Muscle layer of colon (tissue), 2 donors: ENCODE measurements around the gene CCL27.
A peak's percentile ranks its signal among the peaks of the same experiment; 100 is the strongest.

Experiments used
- H3K27ac ChIP-seq: one replicate; pipeline ENCODE4 v1.7.0; 2013; ENCODE audit warnings: low read depth, mild to moderate bottlenecking, low read length, moderate library complexity
- H3K27me3 ChIP-seq, 2 donors: one replicate each; pipeline ENCODE4 v1.7.0; 2013; ENCODE audit warnings: low read length in 2 of 2, mild to moderate bottlenecking in 2 of 2; ENCODE audit not compliant: insufficient read depth in 2 of 2, control insufficient read depth in 1 of 2
- H3K36me3 ChIP-seq: one replicate; pipeline ENCODE4 v1.7.0; 2013; ENCODE audit warnings: mild to moderate bottlenecking, low read length; ENCODE audit not compliant: insufficient read depth
- H3K4me1 ChIP-seq: one replicate; pipeline ENCODE4 v1.7.0; 2013; ENCODE audit warnings: mild to moderate bottlenecking, low read length; ENCODE audit not compliant: insufficient read depth
- H3K4me3 ChIP-seq, 2 donors: one replicate each; pipeline ENCODE4 v1.7.0; 2013; ENCODE audit warnings: low read length in 2 of 2, low read depth in 1 of 2, mild to moderate bottlenecking in 1 of 2, moderate library complexity in 1 of 2
- H3K9ac ChIP-seq: one replicate; pipeline ENCODE4 v1.7.0; 2013; ENCODE audit warnings: low read length
- H3K9me3 ChIP-seq: one replicate; pipeline ENCODE4 v1.7.0; 2013; ENCODE audit warnings: mild to moderate bottlenecking, low read length
- donor health status: abdominal sarcoma.
- donor health status: Adenocarcinoma of cecum.

CCL27 gene, protein sequence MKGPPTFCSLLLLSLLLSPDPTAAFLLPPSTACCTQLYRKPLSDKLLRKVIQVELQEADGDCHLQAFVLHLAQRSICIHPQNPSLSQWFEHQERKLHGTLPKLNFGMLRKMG

DNA sequence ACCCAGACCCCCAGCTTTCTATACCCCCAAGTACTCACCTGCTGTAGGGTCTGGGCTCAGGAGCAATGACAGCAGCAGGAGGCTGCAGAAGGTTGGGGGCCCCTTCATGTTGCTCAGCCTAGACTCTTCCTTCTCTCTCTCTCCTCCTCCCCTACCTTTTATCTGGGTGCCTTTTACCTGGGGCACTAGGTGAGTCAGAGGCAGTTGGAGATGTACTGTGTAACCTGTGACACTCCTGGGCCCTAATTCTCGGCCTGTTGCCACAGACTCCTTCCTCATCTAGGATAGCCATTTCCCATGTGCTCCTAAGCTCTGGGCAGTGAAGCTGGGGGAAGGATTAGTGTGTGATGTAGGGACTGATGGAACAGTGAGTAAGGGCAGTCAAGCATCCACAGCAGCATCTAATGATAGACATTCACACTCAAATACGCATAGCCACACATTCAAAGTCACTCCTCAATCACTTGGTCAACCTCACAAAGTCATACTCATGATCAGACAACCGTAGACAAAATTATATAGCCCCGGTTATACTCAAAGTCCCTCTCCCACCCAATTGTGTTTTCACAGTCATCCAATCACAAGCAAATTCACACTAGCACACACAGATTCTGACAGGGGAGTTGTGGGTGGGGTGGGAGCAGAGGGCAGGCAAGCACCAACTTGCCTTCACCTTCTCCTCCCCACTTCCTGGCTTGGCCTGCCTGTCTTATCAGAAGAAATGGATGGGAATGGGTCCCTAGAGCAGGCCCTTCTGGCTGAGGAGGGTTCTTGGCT, at the start of gene CCL27:
CCL27 (minus strand) TSS at position 132 of the 777 bp plus-strand sequence; CDS start at position 108, 24 bp downstream.
- Histone ChIP-seq H3K4me3 (no peak within 1 kb of the TSS), H3K36me3 (peaks cover 32% of the 10 kb centered on the region), H3K9ac (no peak within 1 kb of the TSS), H3K4me1 (peaks cover 18% of the 10 kb centered on the region), H3K27me3 (no peaks in the 10 kb centered on the region), H3K9me3 (no peaks in the 10 kb centered on the region), H3K27ac (no peak within 1 kb of the TSS)

DNA sequence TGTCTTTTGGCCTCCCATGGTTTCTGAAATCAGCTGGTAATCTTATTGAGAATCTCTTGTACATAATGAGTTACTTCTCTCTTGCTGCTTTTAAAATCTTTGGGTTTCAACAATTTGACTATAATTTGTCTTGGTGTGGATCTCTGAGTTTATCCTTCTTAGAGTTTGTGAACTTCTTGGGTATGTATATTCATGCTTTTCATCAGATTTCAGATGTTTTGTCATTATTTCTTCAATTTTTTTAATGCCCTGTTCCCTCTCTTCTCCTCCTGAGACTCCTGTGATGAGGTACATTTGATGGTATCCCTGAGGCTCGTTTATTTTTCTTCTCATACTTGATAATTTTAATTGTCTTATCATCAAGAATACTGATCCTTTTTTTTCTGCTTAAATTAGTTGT, 49.7 kb upstream of the CCL27 start:
- H3K9me3 ChIP-seq, result no peaks in the 10 kb centered on the region
- H3K27me3 ChIP-seq, result peaks cover 0 to 4% of the 10 kb centered on the region in 2 donors
- no peak overlapping the region for H3K4me3 ChIP-seq

DNA sequence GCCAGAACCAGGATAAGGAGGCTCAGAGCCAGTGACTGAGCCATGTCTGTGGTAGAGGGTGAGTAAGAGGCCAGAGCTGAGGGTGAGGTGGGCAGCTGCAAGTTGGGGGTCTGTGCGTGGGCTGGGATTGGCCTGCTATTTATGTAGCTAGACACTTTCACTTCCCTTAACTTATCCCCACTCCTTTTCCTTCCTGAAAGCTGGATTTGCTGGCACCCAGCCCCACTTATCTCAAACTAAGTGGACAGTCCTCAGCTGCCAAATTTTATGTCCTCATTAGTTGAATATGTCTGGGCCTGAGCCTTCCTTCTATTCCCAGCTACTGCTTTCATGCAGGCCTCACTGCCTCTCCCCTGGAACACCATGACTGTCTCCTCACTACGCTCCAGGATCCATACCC, 47.6 kb upstream of the CCL27 start, which contains the start of gene CCL21:
CCL21 (minus strand) TSS at position 114 of the 400 bp plus-strand sequence; CDS start at position 44, 70 bp downstream.
- no peak within 1 kb of the TSS for H3K27ac ChIP-seq
- H3K9me3 ChIP-seq, result no peaks in the 10 kb centered on the region
- peaks cover 0 to 4% of the 10 kb centered on the region in 2 donors for H3K27me3 ChIP-seq
- H3K4me1 ChIP-seq, result peaks cover 6% of the 10 kb centered on the region
- H3K4me3 ChIP-seq, result no peak within 1 kb of the TSS
- H3K36me3 ChIP-seq, result no peaks in the 10 kb centered on the region
- H3K9ac ChIP-seq, result no peak within 1 kb of the TSS

More for the DNA sequence above, 49.7 kb upstream of the CCL27 start:
- peaks cover 6% of the 10 kb centered on the region for H3K4me1 ChIP-seq
- no peak overlapping the region for H3K27ac ChIP-seq
- H3K36me3 ChIP-seq, result no peaks in the 10 kb centered on the region
- H3K9ac ChIP-seq, result no peak overlapping the region

DNA sequence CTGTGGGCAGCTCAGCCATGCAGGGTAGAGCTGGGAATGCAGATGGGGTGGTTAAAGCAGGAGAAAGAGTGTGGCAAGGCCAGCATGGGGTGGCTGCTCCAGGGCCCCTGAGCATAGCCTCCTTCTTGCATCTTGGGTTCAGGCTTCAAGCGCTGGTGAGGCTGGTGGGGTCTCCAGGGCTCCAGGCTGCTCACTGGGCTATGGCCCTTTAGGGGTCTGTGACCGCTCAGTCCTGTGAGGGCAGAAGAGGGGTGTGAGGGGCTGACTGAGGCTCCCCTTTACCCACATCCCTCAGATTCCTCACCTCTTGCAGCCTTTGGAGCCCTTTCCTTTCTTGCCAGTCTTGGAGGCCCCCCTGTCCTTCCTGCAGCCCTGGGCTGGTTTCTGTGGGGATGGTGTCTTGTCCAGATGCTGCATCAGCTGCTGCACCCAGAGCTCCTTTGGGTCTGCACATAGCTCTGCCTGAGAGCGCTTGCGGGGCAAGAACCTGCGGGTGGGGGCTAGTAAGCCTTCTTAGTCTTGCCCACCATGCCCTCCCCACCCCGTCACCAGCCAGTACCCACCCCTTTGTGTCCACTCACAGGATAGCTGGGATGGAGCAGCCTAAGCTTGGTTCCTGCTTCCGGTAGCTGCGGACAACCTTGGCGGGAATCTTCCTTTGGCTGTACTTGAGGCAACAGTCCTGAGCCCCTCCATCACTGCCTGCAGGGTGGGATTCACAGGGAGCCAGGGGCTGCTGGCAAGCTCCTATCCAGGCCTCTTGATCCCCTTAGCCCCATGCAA, 46.9 kb upstream of the CCL27 start:
- Histone ChIP-seq H3K9ac (no peak overlapping the region), H3K9me3 (no peaks in the 10 kb centered on the region), H3K27me3 (peaks cover 0 to 4% of the 10 kb centered on the region in 2 donors), H3K4me1 (peaks cover 6% of the 10 kb centered on the region), H3K27ac (no peak overlapping the region), H3K36me3 (no peaks in the 10 kb centered on the region), H3K4me3 (no peak overlapping the region)

DNA sequence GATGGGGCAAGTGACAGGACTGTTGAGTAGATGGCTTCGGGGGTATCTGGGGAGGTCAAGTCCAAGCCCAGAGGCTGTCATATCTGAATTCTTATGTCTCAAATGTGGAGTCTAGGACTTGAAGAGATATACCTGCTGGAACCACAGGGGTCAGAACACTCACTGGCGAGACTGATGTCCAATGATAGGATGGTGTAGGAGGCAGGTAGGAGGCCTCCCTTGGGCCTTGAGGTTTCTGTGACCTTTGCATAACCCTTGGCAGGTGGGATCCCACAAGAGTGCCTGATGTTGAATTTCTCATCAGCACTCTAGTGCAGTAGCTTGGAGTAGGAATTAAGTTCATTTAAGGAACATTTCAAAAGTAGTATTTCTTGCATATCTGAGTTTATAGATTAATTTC, 44.7 kb upstream of the CCL27 start:
- Histone ChIP-seq H3K27me3 (no peaks in the 10 kb centered on the region), H3K9ac (no peak overlapping the region), H3K4me3 (no peak overlapping the region), H3K9me3 (no peaks in the 10 kb centered on the region), H3K4me1 (peaks cover 10% of the 10 kb centered on the region), H3K36me3 (no peaks in the 10 kb centered on the region), H3K27ac (no peak overlapping the region)

DNA sequence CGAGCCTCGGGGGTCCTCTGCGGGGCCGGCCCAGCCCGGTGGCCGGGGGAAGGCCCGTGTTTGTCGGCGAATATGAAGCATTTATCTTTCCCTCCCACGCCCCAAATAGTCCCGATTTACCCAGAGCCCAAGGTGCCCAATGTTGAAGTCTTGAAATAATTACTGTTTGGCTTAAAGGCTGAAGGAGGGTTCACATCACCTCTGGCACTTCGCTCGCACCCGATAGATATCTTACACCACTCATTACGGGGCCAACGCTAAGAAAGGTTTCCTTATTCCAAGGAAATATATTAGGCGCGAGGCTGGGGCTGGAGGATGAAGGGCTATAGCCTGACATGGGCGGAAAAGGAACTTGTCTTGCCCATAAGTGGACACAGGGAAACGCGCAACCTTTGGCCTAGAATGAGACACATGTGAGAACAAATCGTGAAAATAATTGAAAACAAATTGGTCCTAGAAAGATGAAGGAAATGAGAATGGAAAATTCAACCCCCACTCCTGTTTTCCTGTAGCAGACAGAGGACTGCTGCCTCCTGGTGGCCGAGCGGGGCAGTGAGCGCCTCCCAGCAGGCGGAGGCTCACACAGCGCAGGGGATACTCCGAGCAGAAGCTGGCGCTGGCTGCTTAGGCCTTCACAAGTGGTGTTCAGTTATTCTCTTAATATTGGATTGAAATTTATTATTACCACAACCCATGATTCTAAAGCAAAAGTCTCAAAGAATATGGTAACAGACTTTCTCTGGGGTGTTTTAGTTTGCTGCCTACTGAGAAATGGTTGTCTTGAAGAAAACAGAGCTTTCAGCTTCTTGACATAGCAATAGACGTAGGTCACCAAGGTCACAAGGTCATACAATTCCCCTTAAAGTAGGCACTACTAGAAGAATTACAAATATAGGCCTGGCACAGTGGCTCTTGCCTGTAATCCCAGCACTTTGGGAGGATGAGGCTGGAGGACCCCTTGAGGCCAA, 39.6 kb upstream of the CCL27 start:
- peak overlapping the region; percentile 66 to 73 for H3K4me3 ChIP-seq
- H3K36me3 ChIP-seq, result no peaks in the 10 kb centered on the region
- H3K9ac ChIP-seq, result peak overlapping the region; percentile 54

DNA sequence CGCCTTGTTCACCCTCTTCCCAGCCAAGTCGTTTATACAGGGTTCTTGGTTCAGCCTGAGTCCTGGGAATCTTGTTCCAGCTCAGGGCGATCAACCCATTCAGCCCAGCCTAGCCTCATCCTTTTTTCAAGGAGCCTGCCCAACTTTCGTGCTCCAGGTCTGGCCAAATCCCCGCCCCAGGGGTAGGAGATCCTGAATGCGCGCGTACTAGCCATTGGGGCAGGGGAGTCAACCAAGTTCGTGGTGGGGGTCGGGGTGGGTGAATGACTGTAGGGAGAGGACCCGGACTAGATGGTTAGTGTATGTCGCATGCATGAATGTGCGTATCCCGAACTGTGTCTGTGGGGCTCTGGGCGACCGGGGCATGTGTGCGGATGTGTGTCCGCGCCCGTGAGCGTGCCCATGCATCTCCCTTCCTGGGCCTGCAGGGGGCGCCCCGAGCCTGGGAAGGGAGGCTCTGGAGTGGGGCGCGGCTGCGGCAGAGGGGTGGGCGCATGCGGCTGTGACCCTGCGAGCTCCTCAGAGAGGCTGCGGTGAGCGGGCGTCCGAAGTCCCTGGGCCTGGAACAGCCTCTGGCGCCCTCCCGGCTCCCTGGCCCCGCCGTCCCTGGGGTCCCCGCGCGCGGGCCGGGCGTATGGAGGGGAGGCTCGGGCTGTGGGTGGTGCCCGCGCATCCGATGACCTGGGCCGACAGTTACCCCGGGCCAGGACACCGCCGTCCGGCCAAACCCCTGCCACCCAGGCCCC, 38.7 kb upstream of the CCL27 start:
- Histone ChIP-seq H3K4me3 (peak overlapping the region; percentile 66 to 73), H3K9ac (no peak overlapping the region), H3K27me3 (no peaks in the 10 kb centered on the region), H3K9me3 (no peaks in the 10 kb centered on the region), H3K27ac (peak overlapping the region; percentile 79), H3K4me1 (peaks cover 4% of the 10 kb centered on the region), H3K36me3 (no peaks in the 10 kb centered on the region)

More for the DNA sequence above, 39.6 kb upstream of the CCL27 start:
- Histone ChIP-seq H3K27ac (peak overlapping the region; percentile 79), H3K27me3 (no peaks in the 10 kb centered on the region), H3K4me1 (peaks cover 4% of the 10 kb centered on the region), H3K9me3 (no peaks in the 10 kb centered on the region)

DNA sequence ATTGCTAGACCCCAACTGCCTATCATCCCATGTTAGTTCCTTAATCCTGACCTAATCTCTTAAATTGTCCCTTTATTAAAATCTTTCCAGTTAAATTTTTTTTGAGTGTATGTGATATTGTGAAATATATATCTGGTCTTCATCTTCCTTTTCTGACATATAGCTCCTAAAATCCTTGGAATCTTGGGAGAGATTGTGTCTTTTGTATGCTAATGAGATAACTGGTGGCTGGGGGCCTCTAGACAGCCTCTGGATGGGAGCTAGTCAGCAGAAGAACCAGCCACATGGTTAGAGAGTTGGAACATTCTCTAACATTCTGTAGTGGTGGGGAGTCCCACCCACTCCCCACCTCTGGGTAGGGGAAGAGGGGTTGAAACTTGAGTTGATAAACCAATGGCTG, 32.4 kb upstream of the CCL27 start:
- no peak overlapping the region for H3K4me3 ChIP-seq
- no peaks in the 10 kb centered on the region for H3K27me3 ChIP-seq
- no peak overlapping the region for H3K27ac ChIP-seq
- no peaks in the 10 kb centered on the region for H3K4me1 ChIP-seq
- H3K9me3 ChIP-seq, result no peaks in the 10 kb centered on the region
- H3K9ac ChIP-seq, result no peak overlapping the region
- no peaks in the 10 kb centered on the region for H3K36me3 ChIP-seq

DNA sequence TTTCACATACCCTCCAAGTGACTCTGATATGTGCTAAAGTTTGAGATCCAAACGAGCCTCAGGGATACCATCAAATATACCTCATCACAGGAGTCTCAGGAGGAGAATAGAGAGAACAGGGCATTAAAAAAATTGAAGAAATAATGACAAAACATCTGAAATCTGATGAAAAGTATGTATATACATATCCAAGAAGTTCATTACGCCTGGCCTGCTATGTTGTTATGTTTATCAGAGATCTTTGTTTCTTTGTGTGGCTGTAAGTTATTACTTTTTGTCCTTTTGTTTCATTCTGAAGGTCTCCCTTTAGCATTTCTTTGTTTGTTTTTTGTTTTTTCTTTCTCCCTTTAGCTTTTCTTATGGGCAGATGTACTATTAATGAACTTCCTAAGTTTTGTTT, 31.1 kb upstream of the CCL27 start:
- Histone ChIP-seq H3K9me3 (no peaks in the 10 kb centered on the region), H3K9ac (no peak overlapping the region), H3K27ac (no peak overlapping the region), H3K36me3 (no peaks in the 10 kb centered on the region), H3K4me3 (no peak overlapping the region), H3K4me1 (no peaks in the 10 kb centered on the region), H3K27me3 (no peaks in the 10 kb centered on the region)

DNA sequence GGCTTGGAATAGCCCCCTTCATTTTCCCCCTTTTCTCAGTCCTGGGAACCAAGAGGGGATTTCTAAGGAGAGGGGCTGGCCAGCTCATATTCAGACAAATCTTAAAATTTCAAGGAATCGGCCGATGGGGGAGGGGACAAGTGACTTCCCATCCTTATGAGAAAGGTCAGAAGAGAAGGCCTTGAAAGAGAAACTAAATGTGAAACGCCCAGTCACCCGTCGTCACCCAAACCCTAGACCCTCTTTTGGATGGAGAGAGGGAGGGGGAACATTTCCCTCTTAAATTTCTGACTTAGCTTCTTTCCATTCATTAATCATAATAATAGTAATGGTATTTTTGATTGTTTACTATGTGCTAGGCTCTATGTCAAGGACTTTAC, 29.5 kb upstream of the CCL27 start:
- no peaks in the 10 kb centered on the region for H3K9me3 ChIP-seq
- H3K27ac ChIP-seq, result no peak overlapping the region
- H3K4me1 ChIP-seq, result no peaks in the 10 kb centered on the region
- no peak overlapping the region for H3K9ac ChIP-seq
- H3K4me3 ChIP-seq, result no peak overlapping the region
- H3K27me3 ChIP-seq, result no peaks in the 10 kb centered on the region
- H3K36me3 ChIP-seq, result no peaks in the 10 kb centered on the region
